MG63 (cell line): ENCODE data around the gene BLOC1S5. TPM values are rescaled to one million over a fixed set of nuclear protein-coding genes. Genes with fewer than 3 reads are reported as not detected.

Experiments
- DNase-seq: peaks from one replicate; pipeline ENCODE4 v3.0.0-alpha.2; 2020
- H3K27me3 ChIP-seq: fragments of 250-450 bp; sonication (Bioruptor Pico); 2 replicates; pipeline ENCODE4 v1.5.1; 2020; ENCODE audit warnings: mild to moderate bottlenecking, moderate library complexity
- H3K36me3 ChIP-seq: fragments of 250-450 bp; sonication (Bioruptor Pico); 2 replicates; pipeline ENCODE4 v1.5.1; 2020; ENCODE audit warnings: mild to moderate bottlenecking, moderate library complexity
- H3K4me3 ChIP-seq: fragments of 250-450 bp; sonication (Bioruptor Pico); 2 replicates; pipeline ENCODE4 v1.5.1; 2020; ENCODE audit warnings: mild to moderate bottlenecking, moderate library complexity
- H3K9me3 ChIP-seq: fragments of 250-450 bp; sonication (Bioruptor Pico); 2 replicates; pipeline ENCODE4 v1.5.1; 2020; ENCODE audit warnings: mild to moderate bottlenecking, moderate library complexity
- total RNA-seq: library from RNA; depleted of rRNA; stranded (reverse); fragments of >200 nt; shearing (Covaris generic); gene quantifications from 2 replicates; pipeline ENCODE4 v1.2.3, GENCODE V29; 2014; ENCODE audit warnings: low replicate concordance; rRNA removed

BLOC1S5 gene, protein sequence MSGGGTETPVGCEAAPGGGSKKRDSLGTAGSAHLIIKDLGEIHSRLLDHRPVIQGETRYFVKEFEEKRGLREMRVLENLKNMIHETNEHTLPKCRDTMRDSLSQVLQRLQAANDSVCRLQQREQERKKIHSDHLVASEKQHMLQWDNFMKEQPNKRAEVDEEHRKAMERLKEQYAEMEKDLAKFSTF
- total RNA-seq, result 6.2 and 11.1 TPM in 2 replicates

DNA sequence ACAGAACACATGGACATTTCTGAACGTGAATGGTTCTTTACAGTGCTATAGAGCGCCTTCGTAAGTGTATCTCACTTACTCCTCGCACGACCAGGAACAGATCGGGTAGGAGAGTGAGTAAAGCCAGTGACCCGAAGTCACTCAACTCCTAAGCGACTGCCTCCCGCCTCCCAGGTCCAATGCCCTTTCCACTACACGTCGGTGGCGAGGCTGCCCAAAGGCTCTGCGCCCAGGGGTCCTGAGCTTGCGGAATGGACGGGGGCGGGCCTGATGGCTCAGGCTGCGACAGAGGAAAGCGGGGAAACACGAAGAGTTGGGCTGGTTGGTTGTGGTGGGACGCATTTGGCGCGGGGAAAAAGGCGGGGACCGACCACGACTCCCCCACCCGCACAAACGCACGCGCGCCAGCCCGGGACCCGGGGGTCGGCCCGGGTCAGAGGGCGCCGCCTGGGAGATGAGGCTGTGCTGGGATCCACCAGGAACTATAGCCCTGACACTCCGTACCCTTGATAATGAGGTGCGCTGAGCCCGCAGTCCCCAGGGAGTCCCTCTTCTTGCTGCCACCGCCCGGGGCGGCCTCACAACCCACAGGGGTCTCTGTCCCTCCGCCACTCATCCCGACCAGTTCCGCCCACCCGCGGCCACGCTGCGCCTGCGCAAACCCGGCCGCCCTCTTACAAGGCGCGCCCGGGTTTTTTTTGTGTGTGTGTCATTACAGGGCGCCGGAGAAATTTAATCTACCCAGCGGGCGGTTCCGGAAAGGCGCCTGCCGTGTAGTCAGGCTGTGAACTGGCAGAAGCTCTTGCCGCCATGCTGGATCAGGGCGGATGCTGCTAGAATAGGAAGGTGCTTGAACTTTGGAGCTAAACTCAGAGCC, at the start of gene BLOC1S5:
BLOC1S5 (minus strand) TSS at position 629 of the 877 bp plus-strand sequence; CDS start at position 616, 13 bp downstream.
- Histone ChIP-seq H3K4me3 (peak within 1 kb of the TSS; percentile 71), H3K9me3 (no peaks in the 10 kb centered on the region), H3K27me3 (no peaks in the 10 kb centered on the region), H3K36me3 (peaks cover 6% of the 10 kb centered on the region; the same call in 1 of the 2 replicates)
- DNase-seq, result peak; percentile 96

DNA sequence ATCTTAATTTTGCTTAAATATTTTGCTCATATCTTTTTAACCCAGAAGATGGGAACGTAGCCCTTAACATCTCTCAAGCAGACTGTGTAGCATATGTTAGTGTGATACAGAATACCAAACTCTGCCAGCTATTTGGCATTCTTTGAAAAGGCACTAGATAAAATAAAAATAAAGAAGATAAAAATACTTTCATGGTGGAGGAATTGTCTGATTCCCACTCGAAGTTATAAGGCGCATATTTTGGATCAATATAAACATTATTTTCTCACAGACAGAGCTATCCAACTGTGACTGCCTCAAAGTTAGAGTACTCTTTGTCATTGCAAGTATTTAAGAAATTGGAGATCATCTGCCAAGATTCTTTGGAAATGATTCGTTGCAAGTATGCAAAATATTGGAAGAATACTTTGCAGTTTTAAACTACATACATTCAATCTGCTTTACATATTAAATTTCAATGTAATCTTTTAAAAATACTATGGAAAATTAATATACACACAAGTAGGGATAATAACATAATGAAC, 49.0 kb upstream of the BLOC1S5 start:
- Histone ChIP-seq H3K9me3 (0 out of 2 replicates have a peak, but pooled peaks cover 1% of the 10 kb centered on the region), H3K4me3 (no peak overlapping the region), H3K36me3 (no peaks in the 10 kb centered on the region), H3K27me3 (no peaks in the 10 kb centered on the region)
- DNase-seq, result no peak

DNA sequence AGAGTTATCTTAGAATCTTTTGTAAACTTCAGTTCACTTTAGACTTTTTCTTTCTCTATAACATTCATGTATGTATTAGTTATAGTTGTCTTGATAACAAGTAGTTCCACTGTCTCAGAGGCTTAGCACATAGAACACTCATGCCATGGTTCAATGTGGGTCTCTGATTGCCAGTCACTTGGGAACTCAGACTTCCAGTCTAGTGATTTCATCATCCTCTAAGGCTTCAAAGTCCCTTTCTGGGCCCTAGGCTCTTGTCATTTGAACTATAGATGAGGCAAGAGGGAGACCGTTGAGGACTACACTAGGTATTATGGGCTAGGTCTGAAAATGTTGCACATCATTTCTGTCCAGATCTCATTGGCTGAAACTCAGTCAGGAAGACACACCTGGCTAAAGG, 46.5 kb upstream of the BLOC1S5 start:
- no peaks in the 10 kb centered on the region for H3K27me3 ChIP-seq
- H3K9me3 ChIP-seq, result peaks cover 6% of the 10 kb centered on the region; the same call in 1 of the 2 replicates
- no peak for DNase-seq
- H3K36me3 ChIP-seq, result no peaks in the 10 kb centered on the region
- H3K4me3 ChIP-seq, result no peak overlapping the region

DNA sequence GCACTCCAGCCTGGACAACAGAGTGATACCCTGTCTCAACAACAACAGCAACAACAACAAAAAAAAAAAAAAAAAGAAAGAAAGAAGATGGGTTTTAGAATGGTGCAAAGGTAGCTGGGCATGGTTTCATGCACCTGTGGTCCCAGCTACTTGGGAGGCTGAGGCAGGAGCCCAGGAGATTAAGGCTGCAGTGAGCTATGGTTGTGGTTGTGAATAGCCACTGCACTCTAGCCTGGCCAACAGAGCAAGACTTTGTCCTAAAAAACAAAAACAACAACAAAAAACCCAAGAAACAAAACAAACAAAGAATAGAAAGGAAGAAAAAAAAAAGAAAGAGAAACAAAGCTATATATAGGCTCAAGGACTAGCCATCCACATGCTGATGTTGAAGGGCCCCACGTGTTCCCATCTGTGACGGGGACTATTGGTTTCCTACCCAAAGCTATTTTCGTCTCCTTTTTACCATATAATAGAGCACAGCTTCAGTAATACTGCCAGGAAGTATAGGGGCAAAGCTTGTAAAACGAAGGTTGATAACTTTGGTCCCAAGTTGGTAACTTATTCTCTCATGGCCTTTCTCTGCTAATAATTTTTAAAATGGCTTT, 46.0 kb upstream of the BLOC1S5 start:
- no peaks in the 10 kb centered on the region for H3K27me3 ChIP-seq
- no peaks in the 10 kb centered on the region for H3K36me3 ChIP-seq
- DNase-seq, result no peak
- peaks cover 4% of the 10 kb centered on the region; the same call in 1 of the 2 replicates for H3K9me3 ChIP-seq
- no peak overlapping the region for H3K4me3 ChIP-seq

DNA sequence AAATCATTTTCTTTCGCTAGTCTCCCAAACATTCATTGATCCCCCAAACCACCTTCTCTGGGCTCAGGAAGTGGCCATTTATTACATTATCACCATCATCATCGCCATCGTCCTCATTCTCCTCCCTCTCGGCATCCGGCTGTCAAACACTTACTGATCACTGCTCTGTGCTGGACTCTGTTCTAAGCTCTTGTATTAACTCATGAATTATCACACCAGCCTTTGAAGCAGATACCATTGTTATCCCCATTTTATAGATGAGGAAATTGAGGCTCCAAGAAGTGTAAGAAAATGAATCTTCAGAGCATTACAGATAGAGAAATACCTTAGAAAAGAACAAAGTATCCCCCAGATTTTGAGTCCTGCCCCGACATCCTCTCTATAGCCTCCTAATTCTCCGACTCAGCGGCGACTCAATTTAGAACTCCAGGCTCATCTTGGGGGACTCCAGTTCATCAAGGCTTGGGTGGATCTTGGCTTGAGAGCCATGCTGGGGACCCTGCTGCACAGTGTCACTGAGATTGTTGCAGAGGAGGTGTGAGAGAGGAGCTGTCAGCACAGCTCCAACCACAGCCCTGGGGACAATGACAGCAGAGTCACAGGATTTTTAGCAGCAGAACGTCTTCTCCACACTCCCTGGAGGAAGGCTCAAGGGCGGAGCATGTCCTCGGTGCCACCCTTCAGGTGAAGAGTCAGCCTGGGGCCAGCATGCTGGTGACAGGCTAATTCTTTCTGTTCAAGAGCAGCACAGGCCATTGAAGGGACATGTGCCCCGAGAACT, 44.8 kb upstream of the BLOC1S5 start:
- Histone ChIP-seq H3K4me3 (no peak overlapping the region), H3K27me3 (no peaks in the 10 kb centered on the region), H3K36me3 (no peaks in the 10 kb centered on the region), H3K9me3 (peaks cover 4% of the 10 kb centered on the region; the same call in 1 of the 2 replicates)
- DNase-seq, result no peak

DNA sequence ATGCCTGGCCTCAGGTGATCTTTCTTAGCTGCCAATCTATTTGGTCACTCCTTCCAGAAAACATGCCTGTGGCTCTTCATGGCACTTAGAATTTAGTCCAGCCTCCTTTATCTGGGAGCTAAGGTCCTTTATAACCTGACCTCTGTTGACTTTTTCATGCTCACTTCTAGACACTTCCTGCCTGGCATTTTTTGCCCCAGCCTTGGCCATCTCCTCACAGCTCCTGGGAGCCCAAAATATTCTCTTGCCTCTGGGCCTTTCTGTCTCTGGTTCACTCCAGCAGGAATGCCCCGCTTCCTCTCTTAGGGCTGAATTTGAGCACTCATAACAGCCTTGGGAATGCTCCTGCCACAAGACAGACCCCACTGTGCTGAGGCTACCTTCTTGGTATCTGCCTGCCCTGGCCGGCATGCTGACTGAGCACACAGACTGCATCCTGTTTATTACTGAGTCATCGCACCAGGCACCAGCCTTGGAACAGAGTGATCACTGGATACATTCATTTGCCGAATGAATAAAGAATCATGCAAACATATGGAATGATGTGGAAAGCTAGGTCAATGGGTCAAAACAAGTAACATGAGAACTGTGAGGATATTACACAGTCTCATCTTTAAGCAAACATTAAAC, 44.0 kb upstream of the BLOC1S5 start:
- H3K36me3 ChIP-seq, result no peaks in the 10 kb centered on the region
- peak; percentile 95 for DNase-seq
- no peaks in the 10 kb centered on the region for H3K27me3 ChIP-seq
- peaks cover 4% of the 10 kb centered on the region; the same call in 1 of the 2 replicates for H3K9me3 ChIP-seq
- H3K4me3 ChIP-seq, result no peak overlapping the region

DNA sequence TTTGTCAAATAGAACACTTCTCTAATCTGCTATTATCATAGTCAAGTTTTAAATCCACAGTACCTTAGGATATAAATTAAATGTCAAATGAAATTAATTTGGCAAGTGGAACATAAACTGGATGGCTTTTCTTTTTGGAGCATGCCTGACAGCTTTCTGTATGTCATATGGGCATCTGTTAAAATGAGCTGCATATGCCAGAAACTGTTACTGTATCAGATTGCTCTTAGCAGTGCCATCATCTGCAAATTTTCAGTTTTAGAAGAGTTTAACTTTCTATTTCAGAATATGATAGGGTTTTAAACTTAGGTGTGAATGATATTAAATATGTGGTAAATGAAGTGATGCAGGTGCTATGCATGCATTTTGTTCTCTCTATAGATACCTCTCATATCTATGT, 41.6 kb upstream of the BLOC1S5 start:
- H3K27me3 ChIP-seq, result no peaks in the 10 kb centered on the region
- no peaks in the 10 kb centered on the region; the same call in none of the 2 replicates for H3K36me3 ChIP-seq
- no peak for DNase-seq
- H3K9me3 ChIP-seq, result peaks cover 4% of the 10 kb centered on the region; the same call in 1 of the 2 replicates
- H3K4me3 ChIP-seq, result no peak overlapping the region

DNA sequence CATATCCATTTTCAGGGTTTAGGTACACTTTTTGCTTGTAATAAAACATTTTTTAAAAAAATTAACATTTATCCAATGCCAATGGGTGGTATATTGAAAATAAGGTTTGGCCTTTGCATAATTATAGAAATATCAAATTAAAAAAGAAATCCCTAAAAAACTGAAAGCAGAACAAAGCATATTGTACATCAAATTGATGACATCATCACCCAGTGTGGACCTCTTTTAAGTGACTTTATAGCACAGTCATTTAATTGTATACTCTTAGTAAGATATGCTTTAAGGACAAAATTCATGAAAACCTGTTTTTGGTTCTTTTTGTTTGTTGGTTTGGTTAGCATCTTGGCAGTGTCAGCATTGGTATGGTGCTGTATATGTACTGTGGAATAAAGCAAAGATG, 39.5 kb upstream of the BLOC1S5 start:
- Histone ChIP-seq H3K9me3 (peaks cover 4% of the 10 kb centered on the region; the same call in 1 of the 2 replicates), H3K36me3 (peaks cover 11% of the 10 kb centered on the region), H3K27me3 (no peaks in the 10 kb centered on the region), H3K4me3 (no peak overlapping the region)
- DNase-seq, result no peak

DNA sequence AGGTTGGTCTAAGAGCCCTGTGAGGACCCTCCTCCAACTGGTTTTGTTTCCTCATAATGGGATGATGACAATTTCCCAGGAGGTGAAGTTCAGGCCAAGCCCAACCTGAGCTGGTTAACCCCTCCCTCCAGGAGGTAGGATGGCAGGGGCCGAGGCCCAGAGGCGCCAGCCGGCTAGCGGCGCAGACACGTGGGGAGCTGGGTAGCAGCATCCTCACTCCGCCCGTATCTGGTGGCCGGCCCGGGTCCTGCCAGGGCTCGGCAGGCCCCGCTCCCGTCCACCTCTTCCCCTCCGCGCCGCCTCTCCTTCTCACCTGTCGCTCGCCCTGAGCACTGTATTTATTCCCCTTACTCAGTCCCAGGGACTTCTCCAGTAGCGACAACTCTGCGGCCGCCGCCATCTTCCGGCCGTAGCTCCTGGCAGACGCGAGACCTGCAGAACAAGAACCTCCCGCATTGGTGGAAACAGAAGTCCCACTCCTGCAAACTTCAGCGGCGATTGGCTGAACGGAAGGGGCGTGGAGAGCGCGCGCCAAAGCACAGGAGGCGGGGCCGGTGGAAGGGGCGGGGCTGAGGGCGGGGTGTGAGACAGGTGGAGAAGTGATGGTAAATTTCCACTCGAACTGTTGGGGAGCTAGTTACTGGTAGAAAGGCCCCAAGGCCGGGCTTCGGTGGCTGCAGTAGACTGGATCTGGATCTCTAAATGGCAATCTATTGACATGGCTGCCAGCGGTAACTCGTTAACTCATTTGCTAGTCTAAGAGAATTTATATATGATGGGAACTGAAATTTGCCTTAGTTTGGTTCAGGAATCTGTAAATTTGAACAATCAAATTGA, 38.2 kb upstream of the BLOC1S5 start, which contains the start of gene EEF1E1:
EEF1E1 (minus strand) TSS at position 427 of the 837 bp plus-strand sequence; CDS start at position 400, 27 bp downstream.
- peak; percentile 93 for DNase-seq
- peaks cover 3% of the 10 kb centered on the region; the same call in 1 of the 2 replicates for H3K9me3 ChIP-seq
- H3K4me3 ChIP-seq, result peak within 1 kb of the TSS; percentile 86
- H3K27me3 ChIP-seq, result no peaks in the 10 kb centered on the region
- peaks cover 22% of the 10 kb centered on the region for H3K36me3 ChIP-seq

DNA sequence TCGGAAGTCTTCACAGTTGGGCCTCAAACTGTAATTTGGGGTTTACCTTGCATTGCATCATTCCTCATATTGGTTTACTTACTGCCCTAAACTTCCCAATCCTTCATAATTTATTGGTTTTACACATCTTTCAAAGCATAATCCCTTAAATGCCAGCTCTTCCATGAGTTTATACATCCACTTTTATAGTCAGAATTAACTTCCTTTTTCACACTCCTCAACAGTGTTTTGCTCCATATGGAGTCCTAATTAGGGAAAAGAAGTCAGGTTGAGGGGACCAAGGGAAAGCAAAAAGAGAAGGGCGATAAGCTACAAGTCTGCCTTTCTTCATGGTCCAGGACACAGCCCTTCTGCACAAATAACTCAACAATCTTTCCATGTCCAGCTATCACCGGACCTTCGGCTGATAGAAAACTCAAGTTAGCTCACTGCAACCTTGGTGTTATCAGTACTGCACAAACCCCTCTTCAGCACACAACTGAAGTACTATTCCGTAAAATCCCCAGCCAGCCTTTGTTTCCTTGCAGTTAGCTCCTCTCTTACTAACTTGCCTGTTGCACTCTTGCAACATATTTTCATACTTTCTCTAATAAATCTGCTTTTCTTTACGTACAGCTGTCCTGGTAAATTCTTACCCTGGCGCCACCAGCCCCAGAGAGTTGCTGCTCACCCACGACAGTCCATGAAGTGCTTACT, 36.1 kb upstream of the BLOC1S5 start:
- no peaks in the 10 kb centered on the region for H3K27me3 ChIP-seq
- DNase-seq, result no peak
- H3K9me3 ChIP-seq, result no peaks in the 10 kb centered on the region
- H3K36me3 ChIP-seq, result peaks cover 41% of the 10 kb centered on the region
- H3K4me3 ChIP-seq, result no peak overlapping the region

DNA sequence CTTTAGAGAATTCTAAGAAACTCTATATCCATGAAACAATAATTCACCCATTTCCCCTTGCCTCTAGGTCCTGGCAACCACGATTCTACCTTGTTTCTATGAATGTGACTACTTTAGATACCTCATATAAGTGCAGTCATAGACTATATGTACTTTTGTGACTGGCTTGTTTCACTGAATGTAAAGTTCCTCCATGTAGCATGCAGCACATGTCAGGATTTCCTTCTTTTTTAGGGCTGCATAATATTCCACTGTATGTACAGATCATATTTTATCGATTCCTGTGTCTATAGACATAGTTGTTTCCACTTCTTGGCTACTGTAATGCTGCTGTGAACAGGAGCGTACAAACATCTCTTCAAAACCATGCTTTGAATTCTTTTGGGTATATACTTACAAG, 26.5 kb upstream of the BLOC1S5 start:
- Histone ChIP-seq H3K36me3 (peaks cover 76% of the 10 kb centered on the region), H3K9me3 (no peaks in the 10 kb centered on the region)

DNA sequence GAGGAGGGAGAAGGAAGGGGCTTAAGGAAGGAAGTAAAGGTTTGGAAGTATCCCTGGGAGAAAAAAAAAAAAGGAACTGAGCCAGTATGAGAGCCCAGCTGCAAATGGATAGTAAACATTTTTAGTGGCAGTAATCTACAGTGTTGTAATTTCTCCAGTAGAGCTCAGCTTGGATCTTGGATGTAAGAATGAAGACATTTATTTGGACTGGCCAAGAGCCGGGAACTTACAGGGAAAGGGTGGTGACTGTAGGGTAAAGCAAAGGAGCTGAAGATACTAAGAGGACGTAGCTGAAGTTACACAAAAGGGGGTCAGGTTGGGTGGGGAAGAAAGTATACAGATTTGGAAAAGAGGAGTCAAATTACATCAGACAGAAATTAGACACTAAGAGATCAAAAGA, 24.7 kb upstream of the BLOC1S5 start:
- Histone ChIP-seq H3K4me3 (no peak overlapping the region), H3K36me3 (peaks cover 71% of the 10 kb centered on the region), H3K9me3 (no peaks in the 10 kb centered on the region), H3K27me3 (no peaks in the 10 kb centered on the region)
- DNase-seq, result no peak

More for the DNA sequence above, 26.5 kb upstream of the BLOC1S5 start:
- no peak for DNase-seq
- Histone ChIP-seq H3K27me3 (no peaks in the 10 kb centered on the region), H3K4me3 (no peak overlapping the region)

DNA sequence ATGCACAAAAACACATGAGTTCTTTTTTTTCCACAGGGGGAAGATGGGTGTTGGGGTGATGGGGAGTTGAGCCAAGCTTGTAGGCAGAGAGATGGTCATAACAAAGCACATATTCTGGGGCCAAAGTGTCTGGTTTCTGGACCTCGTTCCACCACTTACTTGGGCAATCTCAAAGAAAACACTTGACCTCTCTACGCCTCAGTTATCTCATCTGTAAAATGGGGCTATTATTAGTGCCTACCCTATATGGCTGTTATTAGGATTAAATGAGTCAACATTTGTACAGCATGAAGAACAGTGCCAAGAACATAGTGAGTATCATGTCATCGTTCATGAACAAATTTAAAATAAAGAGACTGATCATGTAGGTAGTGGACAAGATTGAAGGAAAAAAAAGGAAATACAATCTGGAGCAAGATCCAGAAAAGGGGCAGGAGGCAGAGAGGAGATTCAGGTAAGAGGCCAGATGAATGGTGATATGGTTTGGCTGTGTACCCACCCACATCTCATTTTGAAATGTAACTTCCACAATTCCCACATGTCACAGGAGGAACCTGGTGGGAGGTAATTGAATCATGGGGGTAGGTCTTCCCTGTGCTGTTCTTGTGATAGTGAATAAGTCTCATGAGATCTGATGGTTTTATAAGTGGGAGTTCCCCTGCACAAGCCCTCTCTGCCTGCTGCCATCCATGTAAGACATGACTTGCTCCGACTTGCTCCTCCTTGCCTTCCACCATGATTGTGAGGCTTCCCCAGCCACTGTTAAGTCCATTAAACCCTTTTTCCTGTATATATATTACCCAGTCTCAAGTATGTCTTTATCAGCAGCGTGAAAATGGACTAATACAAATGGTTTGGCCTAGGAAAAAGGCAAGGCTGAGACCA, 23.9 kb upstream of the BLOC1S5 start:
- no peak for DNase-seq
- no peaks in the 10 kb centered on the region for H3K27me3 ChIP-seq
- H3K9me3 ChIP-seq, result no peaks in the 10 kb centered on the region
- H3K36me3 ChIP-seq, result peaks cover 71% of the 10 kb centered on the region
- no peak overlapping the region for H3K4me3 ChIP-seq
